SK-N-SH treated with all-trans-retinoic acid at 6 μM for 48 hours (cell line): ENCODE data around the gene UNC5B.
A peak's percentile ranks its signal among the peaks of the same experiment; 100 is the strongest.

Source experiments
- ATAC-seq: fragments of 200-7000 bp; cut with Tn5 transposase; 3 replicates; pipeline ENCODE4 v1.9.1; 2020; ENCODE audit warnings: mild to moderate bottlenecking, moderate library complexity
- ARNTL ChIP-seq: fragments of 450-650 bp; formaldehyde crosslinking; IDR thresholded peaks from 2 replicates; pipeline ENCODE4 v1.5.0; 2020; ENCODE audit warnings: low read depth, mild to moderate bottlenecking, moderate library complexity, borderline replicate concordance
- BACH2 ChIP-seq: fragments of 250-450 bp; sonication (Bioruptor Pico); IDR thresholded peaks from 2 replicates; pipeline ENCODE4 v1.9.0; 2021; ENCODE audit warnings: mild to moderate bottlenecking, borderline replicate concordance
- CREB5 ChIP-seq: fragments of 250-450 bp; sonication (Bioruptor Pico); IDR thresholded peaks from 2 replicates; pipeline ENCODE4 v1.5.1; 2020; ENCODE audit warnings: low read depth, mild to moderate bottlenecking, moderate library complexity
- CSDC2 ChIP-seq: fragments of 250-450 bp; sonication (Bioruptor Pico); IDR thresholded peaks from 2 replicates; pipeline ENCODE4 v1.5.0; 2020; ENCODE audit warnings: mild to moderate bottlenecking, moderate library complexity
- CSRNP3 ChIP-seq: fragments of 250-450 bp; sonication (Bioruptor Pico); IDR thresholded peaks from 2 replicates; pipeline ENCODE4 v1.5.1; 2021; ENCODE audit warnings: mild to moderate bottlenecking, moderate library complexity
- ESRRG ChIP-seq: fragments of 250-450 bp; sonication (Bioruptor Pico); IDR thresholded peaks from 2 replicates; pipeline ENCODE4 v1.6.1; 2021; ENCODE audit warnings: mild to moderate bottlenecking
- GLIS3 ChIP-seq: fragments of 250-450 bp; sonication (Bioruptor Pico); IDR thresholded peaks from 2 replicates; pipeline ENCODE4 v1.5.0; 2020; ENCODE audit warnings: mild to moderate bottlenecking, moderate library complexity
- ISL1 ChIP-seq: fragments of 250-450 bp; sonication (Bioruptor Pico); IDR thresholded peaks from 2 replicates; pipeline ENCODE4 v2.1.2; 2022; ENCODE audit warnings: mild to moderate bottlenecking, moderate library complexity
- PATZ1 ChIP-seq: fragments of 250-450 bp; sonication (Bioruptor Pico); IDR thresholded peaks from 2 replicates; pipeline ENCODE4 v1.8.0; 2020; ENCODE audit warnings: mild to moderate bottlenecking, moderate library complexity, borderline replicate concordance
- POU6F1 ChIP-seq: fragments of 250-450 bp; sonication (Bioruptor Pico); IDR thresholded peaks from 2 replicates; pipeline ENCODE4 v1.8.0; 2021; ENCODE audit warnings: low read depth, mild to moderate bottlenecking, moderate library complexity, borderline replicate concordance
- PPARA ChIP-seq: fragments of 250-450 bp; sonication (Bioruptor Pico); IDR thresholded peaks from 2 replicates; pipeline ENCODE4 v1.5.0; 2020; ENCODE audit warnings: mild to moderate bottlenecking, borderline replicate concordance
- RARB ChIP-seq: fragments of 250-450 bp; sonication (Bioruptor Pico); IDR thresholded peaks from 2 replicates; pipeline ENCODE4 v1.8.0; 2021; ENCODE audit warnings: mild to moderate bottlenecking, moderate library complexity
- SNAI2 ChIP-seq: fragments of 250-450 bp; sonication (Bioruptor Pico); IDR thresholded peaks from 2 replicates; pipeline ENCODE4 v1.5.0; 2020; ENCODE audit warnings: mild to moderate bottlenecking, moderate library complexity
- TCF4 ChIP-seq: fragments of 250-450 bp; sonication (Bioruptor Pico); IDR thresholded peaks from 2 replicates; pipeline ENCODE4 v1.8.0; 2021; ENCODE audit warnings: mild to moderate bottlenecking, moderate library complexity, borderline replicate concordance
- TOX ChIP-seq: fragments of 250-450 bp; sonication (Bioruptor Pico); IDR thresholded peaks from 2 replicates; pipeline ENCODE4 v1.8.0; 2021; ENCODE audit warnings: mild to moderate bottlenecking, moderate library complexity, borderline replicate concordance
- TSHZ2 ChIP-seq: fragments of 250-450 bp; sonication (Bioruptor Pico); IDR thresholded peaks from 2 replicates; pipeline ENCODE4 v1.5.0; 2020; ENCODE audit warnings: mild to moderate bottlenecking, moderate library complexity
- ZC3H10 ChIP-seq: fragments of 250-450 bp; sonication (Bioruptor Pico); IDR thresholded peaks from 2 replicates; pipeline ENCODE4 v1.5.1; 2021; ENCODE audit warnings: mild to moderate bottlenecking, moderate library complexity
- ZFP3 ChIP-seq: fragments of 250-450 bp; sonication (Bioruptor Pico); IDR thresholded peaks from 2 replicates; pipeline ENCODE4 v1.5.0; 2020; ENCODE audit warnings: mild to moderate bottlenecking, moderate library complexity
- ZNF565 ChIP-seq: fragments of 450-650 bp; formaldehyde crosslinking; conservative IDR thresholded peaks from 2 replicates; pipeline ENCODE4 v1.5.0; 2020; ENCODE audit warnings: low read depth, mild to moderate bottlenecking, moderate library complexity
- ZNF8 ChIP-seq: fragments of 450-650 bp; formaldehyde crosslinking; IDR thresholded peaks from 2 replicates; pipeline ENCODE4 v1.5.0; 2020; ENCODE audit warnings: mild to moderate bottlenecking, moderate library complexity

Gene UNC5B

GRCh38 chr10:71255808-71256660 lies 43.7 kb downstream of the UNC5B start:
- no peak for TF ChIP-seq CSDC2 (CRISPR knock-in tag)
- TF ChIP-seq ARNTL, result no peak
- TF ChIP-seq RARB (CRISPR knock-in tag), result no peak
- TF ChIP-seq PATZ1 (CRISPR knock-in tag), result peak; percentile 75; the same call in 1 of the 2 replicates
- TF ChIP-seq ZNF8 (CRISPR knock-in tag), result no peak
- TF ChIP-seq ZNF565 (CRISPR knock-in tag), result no peak
- no peak for TF ChIP-seq ESRRG (CRISPR knock-in tag)
- TF ChIP-seq ISL1 (CRISPR knock-in tag), result no peak
- TF ChIP-seq PPARA, result no peak
- no peak; the same call in 1 of the 2 replicates for TF ChIP-seq TCF4
- no peak for TF ChIP-seq ZFP3 (CRISPR knock-in tag)
- no peak for TF ChIP-seq ZC3H10 (CRISPR knock-in tag)
- no peak for TF ChIP-seq CSRNP3 (CRISPR knock-in tag)
- no peak for TF ChIP-seq POU6F1 (CRISPR knock-in tag)
- no peak; the same call in 1 of the 2 replicates for TF ChIP-seq TSHZ2 (CRISPR knock-in tag)
- TF ChIP-seq GLIS3, result 0 out of 2 replicates have a peak, but pooled peaks have one; percentile 51
- no peak for TF ChIP-seq CREB5 (CRISPR knock-in tag)
- peak; percentile 69 for ATAC-seq

GRCh38 chr10:71256661-71257318 lies 44.4 kb downstream of the UNC5B start:
- no peak for ATAC-seq
- TF ChIP-seq SNAI2 (CRISPR knock-in tag), result no peak
- no peak for TF ChIP-seq PPARA
- no peak for TF ChIP-seq BACH2 (CRISPR knock-in tag)

- ATAC-seq, result no peak
- TF ChIP-seq ARNTL (no peak), TCF4 (no peak), CSRNP3 (CRISPR knock-in tag) (no peak), CREB5 (CRISPR knock-in tag) (no peak), SNAI2 (CRISPR knock-in tag) (no peak), TOX (no peak), PPARA (no peak), GLIS3 (no peak), POU6F1 (CRISPR knock-in tag) (no peak), ZFP3 (CRISPR knock-in tag) (no peak), ISL1 (CRISPR knock-in tag) (no peak)
Observed at GRCh38 chr10:71257319-71257997, 45.1 kb downstream of the UNC5B start.
